ENCODE results near the gene DOK4.

The DOK4 gene

GRCh38 chr16:57518922-57519321, 32.6 kb upstream of the DOK4 start:
- no peak for DNase-seq

GRCh38 chr16:57518520-57518919, 32.2 kb upstream of the DOK4 start:
- no peak for DNase-seq

GRCh38 chr16:57517397-57518367, 31.4 kb upstream of the DOK4 start:
- no peak for DNase-seq

- DNase-seq, result no peak
These were observed 30.5 kb upstream of the DOK4 start for GRCh38 chr16:57516773-57517172.

GRCh38 chr16:57516176-57516725, 30.0 kb upstream of the DOK4 start:
- no peak for DNase-seq

- DNase-seq, result no peak
These were observed 28.7 kb upstream of the DOK4 start for GRCh38 chr16:57514791-57515600.

- no peak for DNase-seq
These were observed 28.1 kb upstream of the DOK4 start for GRCh38 chr16:57514371-57514770.

- no peak for DNase-seq
These were observed 27.2 kb upstream of the DOK4 start for GRCh38 chr16:57513371-57514102.

GRCh38 chr16:57512296-57513001, 26.2 kb upstream of the DOK4 start:
- DNase-seq, result no peak

- no peak for DNase-seq
These were observed 24.0 kb upstream of the DOK4 start for GRCh38 chr16:57510016-57510871.

- DNase-seq, result no peak
These were observed 23.1 kb upstream of the DOK4 start for GRCh38 chr16:57509231-57509923.

GRCh38 chr16:57508035-57508425, 21.7 kb upstream of the DOK4 start:
- DNase-seq, result no peak

GRCh38 chr16:57507136-57508034, 21.1 kb upstream of the DOK4 start:
- no peak for DNase-seq

- no peak for DNase-seq
These were observed 18.9 kb upstream of the DOK4 start for GRCh38 chr16:57505169-57505568.

- DNase-seq, result no peak
These were observed 18.2 kb upstream of the DOK4 start for GRCh38 chr16:57504491-57504890.

GRCh38 chr16:57504001-57504400, 17.7 kb upstream of the DOK4 start:
- no peak for DNase-seq

- no peak for DNase-seq
These were observed 17.1 kb upstream of the DOK4 start for GRCh38 chr16:57503366-57503765.

GRCh38 chr16:57502048-57502775, 15.9 kb upstream of the DOK4 start:
- DNase-seq, result no peak

- DNase-seq, result no peak
These were observed 15.2 kb upstream of the DOK4 start for GRCh38 chr16:57501492-57501891.
